ENCODE measurements around the gene KEAP1.
"Not testable (repeated sequence)": the region's sequence is repeated elsewhere in the genome, so short reads cannot be mapped to it uniquely, and the experiment has no call there.

KEAP1 gene

GRCh38 chr19:10491472-10492047, 11.6 kb downstream of the KEAP1 start:
- no peak for DNase-seq

GRCh38 chr19:10486551-10486950, 16.6 kb downstream of the KEAP1 start:
- DNase-seq, result no peak

GRCh38 chr19:10478903-10479384, 24.2 kb downstream of the KEAP1 start:
- peak; percentile 91 for DNase-seq

GRCh38 chr19:10478476-10478875, 24.7 kb downstream of the KEAP1 start:
- DNase-seq, result no peak

DNA sequence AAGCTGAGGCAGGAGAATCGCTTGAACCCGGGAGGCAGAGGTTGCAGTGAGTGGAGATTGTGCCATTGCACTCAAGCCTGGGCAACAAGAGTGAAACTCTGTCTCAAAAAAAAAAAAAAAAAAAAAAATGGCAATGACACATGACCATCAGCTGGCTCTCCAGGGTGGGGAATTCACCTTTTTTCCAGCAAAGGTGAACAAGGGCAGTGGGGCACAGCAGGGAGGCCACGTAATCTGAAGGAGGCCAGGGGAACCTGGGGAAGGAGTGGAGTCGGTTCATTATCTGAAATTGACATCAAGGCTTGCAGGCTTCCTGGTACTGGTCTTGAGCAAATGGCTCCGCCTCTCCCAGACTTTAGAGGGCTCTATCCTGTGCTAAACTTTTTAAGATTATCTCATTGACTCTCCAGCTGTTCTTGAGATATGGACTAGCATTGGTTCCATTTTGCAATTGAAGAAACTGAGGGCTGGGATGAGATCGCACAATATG, 28.1 kb downstream of the KEAP1 start:
- no peak for DNase-seq

GRCh38 chr19:10473192-10473591, 30.0 kb downstream of the KEAP1 start:
- DNase-seq, result no peak

DNA sequence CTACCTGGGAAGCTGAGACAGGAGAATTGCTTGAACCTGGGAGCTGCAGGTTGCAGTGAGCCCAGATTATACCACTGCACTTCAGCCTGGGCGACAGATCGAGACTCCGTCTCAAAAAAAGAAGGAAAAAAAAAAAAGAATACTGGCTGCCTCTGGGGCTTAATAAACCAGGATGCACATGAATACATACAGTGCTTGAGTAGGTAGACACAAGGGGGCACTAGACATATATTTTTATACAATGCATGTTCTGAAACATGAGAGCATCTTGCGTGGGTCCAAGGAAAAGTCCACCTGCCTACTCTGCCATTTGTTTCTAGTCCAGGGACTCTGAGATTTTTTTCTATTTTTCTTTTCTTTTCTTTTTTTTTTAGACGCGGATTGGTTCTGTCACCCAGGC, 31.2 kb downstream of the KEAP1 start:
- DNase-seq, result no peak

GRCh38 chr19:10468133-10468532, 35.0 kb downstream of the KEAP1 start:
- DNase-seq, result no peak

GRCh38 chr19:10467104-10467706, 36.0 kb downstream of the KEAP1 start:
- DNase-seq, result no peak

DNA sequence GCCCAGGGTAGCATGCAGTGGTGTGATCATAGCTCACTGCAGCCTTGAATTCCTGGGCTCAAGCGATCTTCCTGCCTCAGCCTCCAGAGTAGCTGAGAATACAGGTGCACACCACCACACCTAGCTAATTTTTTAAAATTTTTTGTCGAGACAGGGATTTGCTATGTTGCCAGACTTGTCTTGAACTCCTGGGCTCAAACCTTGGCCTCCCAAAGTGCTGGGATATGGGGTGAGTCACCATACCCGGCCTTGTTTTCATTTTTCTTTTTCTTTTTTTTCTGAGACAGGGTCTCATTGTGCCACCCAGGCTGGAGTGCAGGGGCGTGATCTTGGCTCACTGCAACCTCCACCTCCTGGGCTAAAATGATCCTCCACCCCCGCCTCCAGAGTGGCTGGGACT, 38.7 kb downstream of the KEAP1 start:
- no peak for DNase-seq

DNA sequence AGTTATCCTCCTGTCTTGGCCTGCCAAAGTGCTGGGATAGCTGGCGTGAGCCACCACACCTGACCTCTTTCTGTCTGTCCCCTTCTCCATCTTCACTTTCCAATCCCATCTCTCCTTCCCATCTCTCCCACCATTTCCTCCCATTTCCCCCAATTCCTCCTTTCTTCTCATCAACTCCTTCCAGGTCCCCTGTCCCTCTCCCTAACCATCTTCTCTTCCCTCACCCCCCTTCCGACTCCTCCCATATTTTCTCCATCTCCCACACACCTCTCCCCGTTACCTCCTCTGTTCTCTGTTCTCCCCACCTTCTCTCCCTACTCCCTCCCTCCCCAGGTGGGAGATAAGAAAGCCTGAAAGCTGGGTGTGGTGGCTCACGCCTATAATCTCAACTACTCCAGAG, 40.6 kb downstream of the KEAP1 start:
- DNase-seq, result no peak

GRCh38 chr19:10462042-10462441, 41.1 kb downstream of the KEAP1 start:
- DNase-seq, result not testable (repeated sequence)

DNA sequence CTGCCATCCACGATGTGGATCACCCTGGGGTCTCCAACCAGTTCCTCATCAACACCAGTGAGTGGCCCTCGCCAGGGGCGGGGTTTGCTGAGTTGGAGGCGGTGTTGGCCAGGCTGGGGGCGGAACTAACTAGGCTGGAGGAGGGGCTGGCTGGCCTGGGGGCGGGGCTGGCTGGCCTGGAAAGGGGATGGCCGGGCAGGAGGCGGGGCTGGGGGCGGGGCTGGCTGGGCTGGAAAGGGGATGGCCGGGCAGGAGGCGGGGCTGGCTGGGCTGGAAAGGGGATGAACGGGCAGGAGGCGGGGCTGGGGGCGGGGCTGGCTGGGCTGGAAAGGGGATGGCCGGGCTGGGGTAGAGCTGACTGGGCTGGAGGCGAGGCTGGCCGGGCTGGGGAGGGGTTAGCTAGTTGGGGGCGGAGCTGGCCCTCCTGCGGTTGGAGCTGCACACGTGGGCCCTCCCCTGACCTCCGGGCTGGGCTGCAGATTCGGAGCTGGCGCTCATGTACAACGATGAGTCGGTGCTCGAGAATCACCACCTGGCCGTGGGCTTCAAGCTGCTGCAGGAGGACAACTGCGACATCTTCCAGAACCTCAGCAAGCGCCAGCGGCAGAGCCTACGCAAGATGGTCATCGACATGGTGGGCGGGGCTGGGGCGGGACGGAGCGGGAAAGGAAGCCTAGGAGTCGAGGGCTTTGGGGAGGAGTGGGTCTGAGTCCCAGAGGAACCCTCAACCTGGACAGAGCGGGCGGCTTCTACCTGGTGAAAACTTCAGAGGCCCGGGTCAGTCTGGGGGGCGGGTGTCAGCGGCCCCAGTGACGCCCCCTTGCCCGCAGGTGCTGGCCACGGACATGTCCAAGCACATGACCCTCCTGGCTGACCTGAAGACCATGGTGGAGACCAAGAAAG, 41.9 kb downstream of the KEAP1 start:
- peak; percentile 99 for DNase-seq

- no peak for DNase-seq
These were observed 42.5 kb downstream of the KEAP1 start for GRCh38 chr19:10460714-10461046.

- DNase-seq, result not testable (repeated sequence)
These were observed 44.4 kb downstream of the KEAP1 start for GRCh38 chr19:10458733-10459132.

- no peak for DNase-seq
These were observed 48.9 kb downstream of the KEAP1 start for GRCh38 chr19:10454267-10454666.

GRCh38 chr19:10453852-10454251, 49.3 kb downstream of the KEAP1 start:
- DNase-seq, result no peak

DNA sequence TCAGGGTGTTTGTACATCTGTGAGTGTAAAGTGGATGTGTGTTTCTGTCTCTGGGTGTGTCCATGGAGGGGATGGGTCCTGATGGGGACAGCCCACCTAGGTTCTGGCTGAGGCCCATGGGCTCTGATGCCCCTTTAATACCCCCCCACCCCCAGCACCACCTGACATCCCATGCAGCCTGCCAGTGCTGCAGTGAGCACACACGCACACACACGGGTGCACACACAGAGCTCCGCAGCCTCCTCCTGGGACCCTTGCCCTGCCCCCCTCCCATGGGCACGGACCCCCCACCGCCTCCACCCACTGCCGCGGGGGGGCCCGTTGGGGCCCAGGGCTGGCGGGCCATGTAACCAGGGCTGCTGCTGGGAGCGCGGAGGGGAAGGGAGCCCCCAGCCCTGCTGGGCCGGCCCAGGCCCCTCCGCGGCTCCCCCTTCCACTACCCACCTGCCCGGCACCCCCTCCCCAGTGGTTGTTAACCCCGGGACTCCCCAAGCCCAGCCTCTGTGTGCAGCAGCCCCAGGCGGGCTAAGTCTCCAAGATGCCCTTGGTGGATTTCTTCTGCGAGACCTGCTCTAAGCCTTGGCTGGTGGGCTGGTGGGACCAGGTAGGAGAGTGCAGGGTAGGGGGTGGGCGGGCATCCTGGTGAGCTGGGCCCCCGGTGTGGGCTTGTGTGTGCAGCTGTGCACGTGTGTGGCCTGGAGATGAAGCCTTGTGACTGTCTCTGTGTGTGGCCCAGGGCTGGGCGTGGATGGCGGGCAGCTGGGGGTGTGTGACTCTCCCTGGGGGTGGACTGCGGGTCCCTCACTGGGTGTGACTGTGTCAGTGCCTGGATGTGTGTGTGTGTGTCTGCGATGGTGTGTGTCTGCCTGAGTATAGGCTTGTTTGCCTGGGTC, 50.2 kb downstream of the KEAP1 start:
- no peak for DNase-seq

GRCh38 chr19:10450853-10451609, 52.1 kb downstream of the KEAP1 start:
- no peak for DNase-seq

GRCh38 chr19:10450191-10450852, 52.8 kb downstream of the KEAP1 start:
- no peak for DNase-seq

DNA sequence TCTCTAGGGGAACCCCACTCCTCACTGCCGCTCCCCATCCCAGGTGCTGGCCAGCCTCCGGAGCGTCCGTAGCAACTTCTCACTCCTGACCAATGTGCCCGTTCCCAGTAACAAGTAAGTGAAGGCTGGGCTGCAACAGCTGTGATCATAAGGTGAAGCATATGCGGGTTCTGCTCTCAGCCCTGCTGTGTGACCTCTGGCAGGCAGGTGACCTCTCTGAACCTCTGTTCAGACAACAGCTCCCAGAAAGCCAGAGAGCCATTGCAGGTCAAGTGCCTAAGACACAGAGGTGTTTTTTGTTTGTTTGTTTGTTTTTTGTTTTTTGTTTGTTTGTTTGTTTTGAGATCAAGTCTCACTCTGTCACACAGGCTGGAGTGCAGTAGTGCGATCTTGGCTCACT, 54.1 kb downstream of the KEAP1 start:
- no peak for DNase-seq

Data from islet precursor cell (in vitro differentiated cells).